GM21786 (cell line): ENCODE results near the gene SCYGR4.
"Not testable (repeated sequence)": the region's sequence is repeated elsewhere in the genome, so short reads cannot be mapped to it uniquely, and the experiment has no call there.

Source experiments
- ATAC-seq: cut with Tn5 transposase; IDR thresholded peaks from one replicate; pipeline ENCODE4 v1.9.1; 2021; ENCODE audit not compliant: unreplicated experiment

SCYGR4 gene

GRCh38 chr2:227617316-227618230, at the start of gene SCYGR4:
TSS of gene SCYGR4 (plus strand) at chr2:227617498. CDS start at chr2:227617498, 0 bp downstream.
- no peak for ATAC-seq

- no peak for ATAC-seq
These were observed 48.5 kb upstream of the SCYGR4 start for GRCh38 chr2:227568852-227569169.

GRCh38 chr2:227570615-227571014, 46.7 kb upstream of the SCYGR4 start:
- ATAC-seq = no peak

- ATAC-seq = no peak
These were observed 41.2 kb upstream of the SCYGR4 start for GRCh38 chr2:227576110-227576509.

GRCh38 chr2:227576812-227577211, 40.5 kb upstream of the SCYGR4 start:
- no peak for ATAC-seq

- ATAC-seq = no peak
These were observed 39.7 kb upstream of the SCYGR4 start for GRCh38 chr2:227577555-227577954.

- no peak for ATAC-seq
These were observed 38.7 kb upstream of the SCYGR4 start for GRCh38 chr2:227578642-227579041.

GRCh38 chr2:227579791-227580190, 37.5 kb upstream of the SCYGR4 start:
- no peak for ATAC-seq

- ATAC-seq = no peak
These were observed 34.9 kb upstream of the SCYGR4 start for GRCh38 chr2:227582369-227582768.

GRCh38 chr2:227592694-227593387, 24.5 kb upstream of the SCYGR4 start:
- no peak for ATAC-seq

GRCh38 chr2:227595797-227596196, 21.5 kb upstream of the SCYGR4 start:
- ATAC-seq = no peak

- no peak for ATAC-seq
These were observed 20.3 kb upstream of the SCYGR4 start for GRCh38 chr2:227597036-227597435.

- ATAC-seq = no peak
These were observed 19.3 kb upstream of the SCYGR4 start for GRCh38 chr2:227597998-227598397.

GRCh38 chr2:227598835-227599503, 18.3 kb upstream of the SCYGR4 start, which contains the start of gene SCYGR2:
TSS of gene SCYGR2 (plus strand) at chr2:227598893. CDS start at chr2:227598893, 0 bp downstream.
- ATAC-seq = not testable (repeated sequence)

- ATAC-seq = no peak
These were observed 14.9 kb upstream of the SCYGR4 start for GRCh38 chr2:227602358-227602757.

- ATAC-seq = no peak
These were observed 10.8 kb upstream of the SCYGR4 start for GRCh38 chr2:227606476-227606875.

GRCh38 chr2:227607941-227608340, 9.4 kb upstream of the SCYGR4 start:
- no peak for ATAC-seq

- ATAC-seq = peak; percentile 67
These were observed 8.5 kb upstream of the SCYGR4 start for GRCh38 chr2:227608561-227609338.

- no peak for ATAC-seq
These were observed 7.2 kb upstream of the SCYGR4 start for GRCh38 chr2:227610123-227610522.

GRCh38 chr2:227612546-227613271, 4.6 kb upstream of the SCYGR4 start:
- no peak for ATAC-seq
